Spleen (tissue), 11 donors: ENCODE measurements around the gene BMP5. TPM values are rescaled to one million over a fixed set of nuclear protein-coding genes. Genes with fewer than 3 reads are reported as not detected.

Experiments used
- DNase-seq: peaks from one replicate; pipeline ENCODE4 v3.0.0-alpha.2; 2020
- H3K27ac ChIP-seq, 8 donors: fragments of 200-600 bp; sonication (generic) in 7 of 8; 1 replicate in 4 of 8; 2 replicates in 4 of 8; pipeline versions ENCODE4 v1.5.0 to v1.8.0; 2016 to 2021; ENCODE audit warnings: inconsistent platforms in 4 of 8, mild to moderate bottlenecking in 4 of 8, moderate library complexity in 1 of 8
- H3K27me3 ChIP-seq, 7 donors: fragments of 200-600 bp; sonication (generic) in 6 of 7; replicated peaks in 1 of 7; 1 replicate in 4 of 7; 2 replicates in 3 of 7; pipeline versions ENCODE4 v1.5.0 to v1.8.0; 2016 to 2021; ENCODE audit warnings: inconsistent platforms in 3 of 7, mild to moderate bottlenecking in 1 of 7
- H3K36me3 ChIP-seq, 6 donors: fragments of 200-600 bp; sonication (generic) in 5 of 6; 1 replicate in 4 of 6; 2 replicates in 2 of 6; pipeline versions ENCODE4 v1.5.0 to v1.8.0; 2016 to 2021; ENCODE audit warnings: inconsistent platforms in 2 of 6
- H3K4me1 ChIP-seq, 6 donors: fragments of 200-600 bp; sonication (generic) in 5 of 6; 1 replicate in 3 of 6; 2 replicates in 3 of 6; pipeline versions ENCODE4 v1.5.0 to v1.8.0; 2016 to 2021; ENCODE audit warnings: inconsistent platforms in 3 of 6
- H3K4me3 ChIP-seq, 8 donors: fragments of 200-600 bp; sonication (generic) in 7 of 8; 1 replicate in 4 of 8; 2 replicates in 4 of 8; pipeline versions ENCODE4 v1.5.0 to v1.8.0; 2016 to 2021; ENCODE audit warnings: inconsistent platforms in 4 of 8, mild to moderate bottlenecking in 4 of 8, moderate library complexity in 2 of 8
- H3K9me3 ChIP-seq, 8 donors: fragments of 200-600 bp; sonication (generic) in 7 of 8; 1 replicate in 4 of 8; 2 replicates in 4 of 8; pipeline versions ENCODE4 v1.5.0 to v1.8.0; 2016 to 2021; ENCODE audit warnings: inconsistent platforms in 4 of 8
- POLR2A ChIP-seq, 3 donors: fragments of 450-650 bp; IDR thresholded peaks; one replicate each; pipeline ENCODE4 v1.5.1; 2017; ENCODE audit warnings: antibody characterized with exemption in 3 of 3, mild to moderate bottlenecking in 1 of 3
- POLR2AphosphoS5 ChIP-seq, 3 donors: sonication (generic); formaldehyde crosslinking; IDR thresholded peaks; one replicate each; pipeline ENCODE4 v1.5.1; 2017; ENCODE audit warnings: antibody characterized with exemption in 3 of 3
- WGBS, 5 donors: extraction: QIAGEN DNeasy Blood & Tissue Kit in 3 of 5; methylation state at CpG; one replicate each; pipeline versions ENCODE4 v1.1.5 to v1.1.7; 2013 to 2018; 5-methylcytosine and 5-hydroxymethylcytosine counted together
- intact Hi-C: fragments of 100-400 bp; cut with DNase I; formaldehyde crosslinking; loops from one replicate; pipeline ENCODE4 v1.15.0; 2023; ENCODE audit warnings: low total_unique reads
- polyA plus RNA-seq, 3 donors: library from polyadenylated mRNA; stranded (reverse); fragments of 200-250 nt; gene quantifications; one replicate each; pipeline ENCODE4 v1.2.1, GENCODE V29; 2013
- total RNA-seq, 7 donors: library from RNA; depleted of rRNA in 3 of 7; stranded (reverse); fragments of >200 nt in 3 of 7; fragmentation: NEBNext Ultra II Directional in 4 of 7; extraction: Animal tissue kit (Norgen Biotek cat#: 25700) in 4 of 7; gene quantifications; one replicate each; pipeline versions ENCODE4 v1.1.0 to v1.2.1, GENCODE V29; 2016 to 2021
- TF ChIP-seq, protein P1 (sequence below), 11 experiments: fragments of 200-600 bp in 7 of 11; fragments of 450-650 bp in 4 of 11; sonication (generic) in 4 of 11; IDR thresholded peaks in 8 of 11; conservative IDR thresholded peaks in 3 of 11; 1 replicate in 7 of 11; 2 replicates in 4 of 11; pipeline versions ENCODE4 v1.4.0 to v1.8.0; 2016 to 2021; ENCODE audit warnings: antibody characterized with exemption in 11 of 11, inconsistent platforms in 4 of 11, mild to moderate bottlenecking in 1 of 11
- donor health status: healthy with polysubstance abuse.
- donor health status: DM: no; HTN: no; CAD: no; lungs with moderate emphysema.
- donor health status: DM: no; HTN: no; CAD: no.
- donor health status: Bipolar disorder and iron deficiency.
- donor health status: healthy.
- donor health status: DM: no; HTN: no; CAD: no.
- donor health status: DM: yes; HTN: yes; CAD: no.

Gene BMP5
- total and polyA plus RNA-seq, 10 donors = not detected

DNA sequence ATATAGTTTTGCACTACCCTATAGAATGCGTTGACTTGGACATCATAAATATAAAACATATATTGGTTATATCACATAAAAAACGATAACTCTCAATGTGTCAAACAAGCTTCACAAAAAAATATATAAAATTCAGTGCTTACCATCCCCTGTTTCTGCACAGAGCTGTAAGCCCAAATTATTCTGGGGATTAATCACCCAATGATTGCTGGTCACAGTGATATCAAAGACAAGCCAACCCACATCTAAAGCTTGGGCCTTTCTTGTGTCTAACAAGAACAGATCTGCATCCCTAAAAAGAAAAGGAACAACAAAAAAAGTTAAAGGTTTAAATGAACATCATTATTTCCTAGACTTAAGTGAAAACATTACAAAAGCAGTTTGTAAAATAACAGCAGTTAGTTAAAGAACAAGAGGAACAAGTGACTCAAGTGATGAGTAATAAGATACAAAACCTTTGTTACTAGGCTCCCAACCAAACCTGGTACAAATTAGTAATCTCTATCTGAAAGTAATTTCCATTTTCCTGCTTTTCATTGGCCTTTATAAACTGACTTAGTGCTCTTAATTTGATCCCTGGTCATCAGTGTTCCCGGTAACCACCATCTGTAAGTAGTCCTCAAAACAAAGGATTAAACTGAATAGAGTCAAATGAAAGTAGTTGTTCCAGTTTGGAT is 81.1 kb downstream of the BMP5 start:
- Histone ChIP-seq H3K4me3 (no peak overlapping the region), H3K36me3 (no peaks in the 10 kb centered on the region), H3K27me3 (no peaks in the 10 kb centered on the region), H3K9me3 (peaks cover 0 to 6% (median 0%) of the 10 kb centered on the region in 8 donors), H3K27ac (no peak overlapping the region), H3K4me1 (no peaks in the 10 kb centered on the region)
- WGBS, 5 donors = 81 to 94% (median 89%) methylated on average over 3 of the region's 3 CpGs
- no peak for DNase-seq
- intact Hi-C loops = no loop called here
- TF ChIP-seq, protein P1, sequence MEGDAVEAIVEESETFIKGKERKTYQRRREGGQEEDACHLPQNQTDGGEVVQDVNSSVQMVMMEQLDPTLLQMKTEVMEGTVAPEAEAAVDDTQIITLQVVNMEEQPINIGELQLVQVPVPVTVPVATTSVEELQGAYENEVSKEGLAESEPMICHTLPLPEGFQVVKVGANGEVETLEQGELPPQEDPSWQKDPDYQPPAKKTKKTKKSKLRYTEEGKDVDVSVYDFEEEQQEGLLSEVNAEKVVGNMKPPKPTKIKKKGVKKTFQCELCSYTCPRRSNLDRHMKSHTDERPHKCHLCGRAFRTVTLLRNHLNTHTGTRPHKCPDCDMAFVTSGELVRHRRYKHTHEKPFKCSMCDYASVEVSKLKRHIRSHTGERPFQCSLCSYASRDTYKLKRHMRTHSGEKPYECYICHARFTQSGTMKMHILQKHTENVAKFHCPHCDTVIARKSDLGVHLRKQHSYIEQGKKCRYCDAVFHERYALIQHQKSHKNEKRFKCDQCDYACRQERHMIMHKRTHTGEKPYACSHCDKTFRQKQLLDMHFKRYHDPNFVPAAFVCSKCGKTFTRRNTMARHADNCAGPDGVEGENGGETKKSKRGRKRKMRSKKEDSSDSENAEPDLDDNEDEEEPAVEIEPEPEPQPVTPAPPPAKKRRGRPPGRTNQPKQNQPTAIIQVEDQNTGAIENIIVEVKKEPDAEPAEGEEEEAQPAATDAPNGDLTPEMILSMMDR (IDR thresholded peaks at IDR 0.05 in 8 of 11, conservative IDR thresholded peaks at IDR 0.05 in 3 of 11) = no peak
- TF ChIP-seq POLR2A (IDR thresholded peaks at IDR 0.05) (no peak), POLR2AphosphoS5 (IDR thresholded peaks at IDR 0.05) (no peak)

DNA sequence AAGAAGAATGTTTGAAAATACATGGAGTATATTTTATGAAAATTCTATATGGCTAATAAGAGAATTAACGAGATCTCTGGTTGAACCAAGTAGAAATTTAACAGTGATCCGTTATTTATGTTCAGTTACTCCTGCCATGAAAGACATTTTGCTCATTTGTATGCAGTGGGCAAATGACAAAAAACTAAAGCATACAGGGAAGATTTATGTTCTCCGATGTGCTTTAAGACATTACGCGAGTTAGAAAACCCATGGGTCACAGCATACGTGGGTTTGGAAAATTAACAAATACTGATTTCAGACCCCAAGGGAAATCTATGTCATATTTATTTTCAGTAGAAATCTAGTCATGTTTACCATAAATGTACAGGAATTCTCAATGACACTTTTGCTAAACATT is 90.1 kb downstream of the BMP5 start:
- H3K27me3 ChIP-seq = no peaks in the 10 kb centered on the region
- TF ChIP-seq POLR2AphosphoS5 (IDR thresholded peaks at IDR 0.05) (no peak), POLR2A (IDR thresholded peaks at IDR 0.05) (no peak)
- TF ChIP-seq, protein P1 (IDR thresholded peaks at IDR 0.05 in 8 of 11, conservative IDR thresholded peaks at IDR 0.05 in 3 of 11) = no peak
- H3K36me3 ChIP-seq = no peaks in the 10 kb centered on the region
- WGBS, 5 donors = 83 to 90% (median 89%) methylated on average over 6 of the region's 6 CpGs
- H3K27ac ChIP-seq = no peak overlapping the region
- DNase-seq = no peak
- intact Hi-C loops = no loop called here
- H3K9me3 ChIP-seq = peaks cover 0 to 8% (median 0%) of the 10 kb centered on the region in 8 donors
- no peak overlapping the region for H3K4me3 ChIP-seq
- no peaks in the 10 kb centered on the region for H3K4me1 ChIP-seq

DNA sequence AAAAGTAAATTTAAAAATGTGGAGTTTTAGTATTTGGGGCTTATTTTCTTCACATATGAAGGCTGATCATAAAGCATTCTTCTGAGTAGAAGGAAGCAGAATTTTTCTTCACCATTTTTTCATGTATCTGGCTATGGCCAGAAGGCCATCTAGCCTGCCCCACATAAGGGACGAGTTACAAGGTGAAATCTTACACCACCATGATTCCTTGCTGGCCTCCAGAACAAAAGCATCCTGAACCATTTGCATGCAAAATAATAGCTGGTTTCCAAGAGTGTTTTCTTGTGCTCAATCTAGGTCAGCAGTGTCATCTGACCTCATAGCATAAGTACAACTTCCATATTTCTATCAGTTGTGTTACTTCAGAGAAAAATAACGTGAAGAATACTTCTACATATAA is 93.1 kb downstream of the BMP5 start:
- DNase-seq = no peak
- peaks cover 0 to 9% (median 0%) of the 10 kb centered on the region in 8 donors for H3K9me3 ChIP-seq
- H3K27ac ChIP-seq = no peak overlapping the region
- no peaks in the 10 kb centered on the region for H3K27me3 ChIP-seq
- no peak overlapping the region for H3K4me3 ChIP-seq
- 51 to 70% (median 58%) methylated on average over 2 of the region's 2 CpGs for WGBS, 5 donors
- no peak for TF ChIP-seq POLR2A (IDR thresholded peaks at IDR 0.05)
- TF ChIP-seq, protein P1 (IDR thresholded peaks at IDR 0.05 in 8 of 11, conservative IDR thresholded peaks at IDR 0.05 in 3 of 11) = no peak
- no peak for TF ChIP-seq POLR2AphosphoS5 (IDR thresholded peaks at IDR 0.05)
- H3K4me1 ChIP-seq = no peaks in the 10 kb centered on the region
- no peaks in the 10 kb centered on the region for H3K36me3 ChIP-seq
- intact Hi-C loops = no loop called here

DNA sequence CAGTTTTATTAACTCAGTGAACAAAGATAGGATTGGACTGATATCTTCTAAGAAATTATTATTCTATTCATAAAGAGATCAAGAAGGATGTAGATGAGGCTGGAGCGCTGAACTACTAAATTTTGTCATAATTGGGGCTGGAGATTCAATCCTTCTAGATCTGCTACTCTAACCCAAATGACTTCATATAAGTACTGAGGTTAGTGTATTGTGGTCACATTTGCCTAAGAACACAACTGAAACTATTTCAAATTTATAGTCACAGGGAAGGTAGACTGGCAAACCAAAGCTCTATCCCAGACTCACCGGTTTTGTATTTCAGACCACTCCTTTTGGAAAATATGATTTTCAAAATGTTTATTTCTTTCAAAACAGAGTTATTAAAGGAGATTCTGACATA is 96.7 kb downstream of the BMP5 start:
- intact Hi-C loops = no loop called here
- Histone ChIP-seq H3K27ac (no peak overlapping the region), H3K27me3 (no peaks in the 10 kb centered on the region), H3K4me3 (no peak overlapping the region), H3K4me1 (no peaks in the 10 kb centered on the region), H3K36me3 (no peaks in the 10 kb centered on the region), H3K9me3 (peaks cover 0 to 9% (median 0%) of the 10 kb centered on the region in 8 donors)
- TF ChIP-seq POLR2AphosphoS5 (IDR thresholded peaks at IDR 0.05) (no peak), POLR2A (IDR thresholded peaks at IDR 0.05) (no peak)
- TF ChIP-seq, protein P1 (IDR thresholded peaks at IDR 0.05 in 8 of 11, conservative IDR thresholded peaks at IDR 0.05 in 3 of 11) = no peak
- 77 to 87% (median 84%) methylated on average over 2 of the region's 2 CpGs for WGBS, 5 donors
- no peak for DNase-seq
